DMS153 treated with DMSO at 0.1 percent for 48 hours (cell line): ENCODE measurements around the gene C1QL3.

Experiments
- DNase-seq: peaks from one replicate; lab custom pipeline; 2025; ENCODE audit not compliant: unreplicated experiment; lab: John Stamatoyannopoulos, UW

C1QL3 gene

GRCh38 chr10:16497911-16498310, 23.8 kb downstream of the C1QL3 start:
- no peak for DNase-seq

DNA sequence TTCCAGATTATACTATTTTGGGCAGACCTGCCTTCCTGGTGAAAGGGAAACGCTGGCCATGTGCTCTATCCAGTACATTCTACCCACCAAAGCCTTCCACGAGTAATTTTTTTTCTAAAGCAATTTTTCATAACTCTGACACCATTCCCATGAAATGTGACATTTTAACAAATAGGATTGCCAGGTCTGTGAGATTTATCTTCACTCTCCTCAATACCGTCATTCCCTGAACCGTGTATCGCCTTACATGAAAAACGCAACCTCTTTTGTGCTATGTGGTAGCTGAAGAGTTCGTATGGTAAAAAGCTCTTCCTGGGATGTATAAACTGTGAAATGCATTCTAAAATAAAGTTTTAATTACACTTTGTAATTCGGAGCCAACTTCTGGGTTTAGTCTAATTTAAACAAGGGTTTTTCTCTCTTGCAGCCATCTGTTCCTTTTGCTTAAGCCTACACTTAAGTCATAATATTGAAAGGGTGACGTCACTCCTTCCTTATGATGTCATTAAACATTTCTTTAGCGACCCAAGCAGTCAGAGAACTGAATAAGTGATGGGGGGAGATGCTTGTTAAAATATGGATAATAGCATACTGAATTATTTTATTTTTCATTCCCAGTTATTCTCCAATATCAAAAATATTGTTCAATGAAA, 27.7 kb downstream of the C1QL3 start:
- no peak for DNase-seq

- no peak for DNase-seq
These were observed 29.7 kb downstream of the C1QL3 start for GRCh38 chr10:16491933-16492332.

DNA sequence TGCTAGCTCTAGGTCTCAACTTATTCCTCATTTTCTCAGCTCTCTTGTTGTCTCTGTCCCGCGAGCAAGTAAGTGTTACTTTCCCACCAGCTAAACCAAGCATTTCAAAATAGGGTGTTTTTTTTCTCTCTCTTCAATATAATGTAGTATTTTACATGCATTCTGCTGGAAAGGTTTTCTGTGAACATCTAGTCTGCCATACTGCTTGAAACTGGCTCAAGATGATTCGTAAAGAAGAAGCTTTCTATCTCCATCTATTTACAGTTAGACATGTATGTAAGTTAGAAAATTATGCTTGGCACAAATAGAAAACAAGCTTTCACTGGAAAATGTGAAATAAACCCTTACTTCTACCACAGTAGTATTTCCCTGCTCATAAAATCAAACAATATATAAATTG, 31.2 kb downstream of the C1QL3 start:
- no peak for DNase-seq

- DNase-seq: no peak
These were observed 38.3 kb downstream of the C1QL3 start for GRCh38 chr10:16483241-16483917.

DNA sequence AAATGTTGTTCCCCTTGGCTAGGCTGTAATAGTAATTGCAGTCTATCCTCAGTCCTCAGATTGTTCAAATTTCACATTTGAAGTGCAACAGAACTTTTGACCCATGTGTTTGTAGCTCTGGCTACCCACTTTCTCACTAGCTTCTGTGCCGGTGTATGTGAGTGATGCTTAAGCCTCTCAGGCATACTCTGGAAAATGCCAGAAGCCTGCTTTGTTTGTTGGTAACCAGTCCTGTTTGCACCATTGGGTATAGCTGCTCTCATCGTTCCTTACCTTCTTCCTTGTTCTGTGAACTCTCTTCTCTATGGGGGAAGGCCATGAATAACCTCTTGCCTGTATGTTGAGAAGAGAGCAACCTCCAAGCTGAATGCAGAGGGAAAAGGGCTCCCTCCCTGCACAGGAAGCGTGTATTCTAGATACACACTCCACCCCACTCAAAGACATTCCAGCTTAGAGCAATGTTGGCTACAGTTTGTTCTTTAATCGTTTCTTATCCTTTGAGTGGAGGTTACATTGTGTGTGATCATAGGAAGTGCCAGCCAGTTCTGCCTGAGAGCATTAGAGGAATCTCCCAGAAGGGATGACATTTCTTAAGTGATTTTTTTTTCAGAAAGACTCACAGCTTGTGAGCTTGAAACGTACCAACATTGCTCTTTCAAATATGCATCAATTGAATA, 40.5 kb downstream of the C1QL3 start:
- DNase-seq: no peak

- no peak for DNase-seq
These were observed 42.9 kb downstream of the C1QL3 start for GRCh38 chr10:16478801-16479200.

- no peak for DNase-seq
These were observed 43.9 kb downstream of the C1QL3 start for GRCh38 chr10:16477757-16478156.

DNA sequence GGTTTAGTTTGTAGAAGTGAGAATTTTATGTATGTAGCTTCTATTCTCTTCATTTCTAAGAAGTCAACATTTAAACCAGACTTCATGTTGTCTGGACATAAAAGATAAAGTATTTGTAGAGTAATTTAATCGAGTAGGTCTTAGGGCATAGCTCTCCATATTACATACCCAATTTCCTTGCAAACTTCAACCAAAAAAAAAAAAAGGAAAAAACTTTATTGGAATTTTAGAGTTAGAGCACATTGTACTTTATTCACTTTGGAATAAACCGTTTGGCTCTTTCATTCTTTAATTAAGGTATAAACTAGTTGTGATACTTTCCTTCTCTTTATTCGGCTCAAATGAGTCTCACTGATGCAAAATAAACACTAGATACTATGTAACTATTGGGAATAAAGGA, 48.9 kb downstream of the C1QL3 start:
- no peak for DNase-seq

DNA sequence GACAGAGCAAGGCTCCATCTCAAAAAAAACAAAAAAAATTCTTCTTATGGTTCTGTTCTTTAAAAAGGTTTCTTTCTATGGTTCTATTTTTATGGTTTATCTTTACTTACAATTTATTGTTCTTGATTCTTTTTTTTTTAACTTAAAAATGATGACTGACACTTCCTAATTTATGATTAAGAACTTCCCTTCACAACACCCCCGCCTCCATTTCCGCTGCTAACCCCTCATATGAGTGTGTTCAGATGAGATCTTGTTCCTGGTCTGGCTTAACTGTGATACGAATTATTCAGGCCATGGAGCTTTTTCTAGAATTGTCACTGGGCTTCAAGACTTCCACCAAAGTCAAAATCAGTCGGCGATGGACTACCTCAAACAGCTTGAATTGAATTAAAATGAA, 50.9 kb downstream of the C1QL3 start:
- no peak for DNase-seq

DNA sequence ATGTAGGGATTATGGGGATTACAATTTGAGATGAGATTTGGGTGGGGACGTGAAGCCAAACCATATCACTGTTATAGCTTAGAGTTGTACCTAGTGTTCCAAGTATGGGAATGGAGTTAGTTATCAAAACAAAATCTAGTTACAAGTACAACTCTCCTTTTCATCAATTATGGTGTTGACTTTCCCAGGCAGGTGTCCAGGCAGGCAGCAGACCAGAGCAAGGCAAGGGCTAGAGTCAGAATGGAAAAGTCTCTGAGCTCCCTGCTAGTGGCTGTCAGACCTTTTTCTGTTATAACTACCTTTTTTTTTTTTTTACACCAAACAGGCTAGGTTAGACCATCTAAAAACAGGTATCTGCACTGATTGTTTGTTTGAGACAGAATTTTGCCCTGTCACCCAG, 55.7 kb downstream of the C1QL3 start:
- DNase-seq: no peak
